A549 (cell line): ENCODE measurements around the gene CRELD1. TPM values are rescaled to one million over a fixed set of nuclear protein-coding genes. Genes with fewer than 3 reads are reported as not detected.
A peak's percentile ranks its signal among the peaks of the same experiment; 100 is the strongest.

Source experiments
- ATAC-seq, 2 experiments: fragments of 200-7000 bp in 1 of 2; fragments of >200 bp in 1 of 2; cut with Nextera tagmentation in 1 of 2; cut with Tn5 transposase in 1 of 2; 3 replicates each; pipeline versions ENCODE4 v1.8.0 to v1.9.1; 2018 to 2020; ENCODE audit warnings: mild to moderate bottlenecking in 1 of 2, moderate library complexity in 1 of 2
- CTCF ChIA-PET: fragments of 300-600 bp; sonication (Branson Sonifier 250); formaldehyde crosslinking; extraction: SDS; loops from one replicate; lab custom pipeline; 2021; ENCODE audit warnings: antibody characterized with exemption, inconsistent platforms; lab: Yijun Ruan, JAX
- POLR2A ChIA-PET: fragments of 350-600 bp; formaldehyde crosslinking; extraction: SDS; loops from one replicate; lab custom pipeline; 2021; ENCODE audit warnings: antibody characterized with exemption, inconsistent platforms; lab: Yijun Ruan, JAX
- DNase-seq, 2 experiments: peaks; one replicate each; pipeline versions ENCODE4 v3.0.0 to v3.0.0-alpha.2; 2011 to 2016; ENCODE audit warnings: low read depth in 1 of 2, low spot score in 1 of 2
- FAIRE-seq: peaks from 2 replicates; lab custom pipeline; 2011; peaks lifted over from hg19 to GRCh38; lab: Jason Lieb, UNC
- H3K27ac ChIP-seq, 2 experiments: fragments of >200 bp; sonication (Bioruptor Twin); formaldehyde crosslinking; 3 replicates each; pipeline ENCODE4 v1.5.1; 2016 to 2017
- H3K4me1 ChIP-seq: fragments of >200 bp; sonication (Bioruptor Twin); formaldehyde crosslinking; 3 replicates; pipeline ENCODE4 v1.6.1; 2016
- H3K4me2 ChIP-seq: fragments of >200 bp; sonication (Bioruptor Twin); formaldehyde crosslinking; 3 replicates; pipeline ENCODE4 v1.6.1; 2016
- H3K4me3 ChIP-seq: fragments of >200 bp; sonication (Bioruptor Twin); formaldehyde crosslinking; 3 replicates; pipeline ENCODE4 v1.5.1; 2016
- H3K9me3 ChIP-seq: fragments of >200 bp; sonication (Bioruptor Twin); formaldehyde crosslinking; 3 replicates; pipeline ENCODE4 v1.6.1; 2016
- BCL3 ChIP-seq: fragments of >200 bp; sonication (Bioruptor Twin); formaldehyde crosslinking; IDR thresholded peaks from 3 replicates; pipeline ENCODE4 v1.6.1; 2016
- BHLHE40 ChIP-seq: IDR thresholded peaks from 2 replicates; pipeline ENCODE4 v1.6.1; 2012; ENCODE audit warnings: low read depth, low read length, inconsistent platforms
- CEBPB ChIP-seq, 2 experiments: fragments of >200 bp in 1 of 2; sonication (Bioruptor Twin) in 1 of 2; formaldehyde crosslinking in 1 of 2; IDR thresholded peaks; 2 replicates each; pipeline ENCODE4 v1.6.1; 2012 to 2016
- CTCF ChIP-seq: fragments of >200 bp; sonication (Bioruptor Twin); formaldehyde crosslinking; IDR thresholded peaks from 3 replicates; pipeline ENCODE4 v1.5.1; 2016
- E2F6 ChIP-seq: IDR thresholded peaks from 2 replicates; pipeline ENCODE4 v1.6.1; 2012; ENCODE audit warnings: low read depth, borderline replicate concordance
- EHMT2 ChIP-seq: fragments of 200-600 bp; sonication (generic); IDR thresholded peaks from 2 replicates; pipeline ENCODE4 v1.6.1; 2016; ENCODE audit warnings: antibody characterized with exemption, low read depth, mild to moderate bottlenecking, moderate library complexity
- FOSL2 ChIP-seq, 2 experiments: fragments of 450-650 bp in 1 of 2; fragments of >200 bp in 1 of 2; sonication (Bioruptor Twin) in 1 of 2; formaldehyde crosslinking; IDR thresholded peaks; 2 replicates each; pipeline versions ENCODE4 v1.5.0 to v1.6.1; 2016 to 2020; ENCODE audit warnings: mild to moderate bottlenecking in 1 of 2, moderate library complexity in 1 of 2
- FOXS1 ChIP-seq: fragments of 250-450 bp; sonication (Bioruptor Pico); IDR thresholded peaks from 2 replicates; pipeline ENCODE4 v1.5.0; 2020; ENCODE audit warnings: mild to moderate bottlenecking, moderate library complexity
- GATA3 ChIP-seq: IDR thresholded peaks from 2 replicates; pipeline ENCODE4 v1.6.1; 2012; ENCODE audit warnings: borderline replicate concordance
- HOXB5 ChIP-seq: fragments of 250-450 bp; sonication (Bioruptor Pico); IDR thresholded peaks from 2 replicates; pipeline ENCODE4 v1.5.0; 2020; ENCODE audit warnings: mild to moderate bottlenecking, moderate library complexity
- JUN ChIP-seq, 2 experiments: fragments of >200 bp; sonication (Bioruptor Twin); formaldehyde crosslinking; IDR thresholded peaks; 2 replicates in 1 of 2; 3 replicates in 1 of 2; pipeline ENCODE4 v1.6.1; 2016 to 2017
- MAFK ChIP-seq: fragments of 450-650 bp; IDR thresholded peaks from 2 replicates; pipeline ENCODE4 v1.6.1; 2014; ENCODE audit not compliant: partially characterized antibody
- MAX ChIP-seq: IDR thresholded peaks from 2 replicates; pipeline ENCODE4 v1.6.1; 2012
- MAZ ChIP-seq: fragments of 150-350 bp; IDR thresholded peaks from 2 replicates; pipeline ENCODE4 v1.6.1; 2014; ENCODE audit warnings: antibody characterized with exemption, low read depth, low read length, borderline replicate concordance
- PHF8 ChIP-seq: fragments of 200-600 bp; sonication (generic); IDR thresholded peaks from 2 replicates; pipeline ENCODE4 v1.6.1; 2016; ENCODE audit warnings: low read depth, mild to moderate bottlenecking, antibody characterized with exemption, moderate library complexity, borderline replicate concordance
- POLR2A ChIP-seq: IDR thresholded peaks from 2 replicates; pipeline ENCODE4 v1.6.1; 2012; ENCODE audit warnings: mild to moderate bottlenecking, low read length
- RAD21 ChIP-seq, 2 experiments: fragments of >200 bp in 1 of 2; sonication (Bioruptor Twin) in 1 of 2; formaldehyde crosslinking in 1 of 2; IDR thresholded peaks in 1 of 2; conservative IDR thresholded peaks in 1 of 2; 2 replicates in 1 of 2; 3 replicates in 1 of 2; pipeline ENCODE4 v1.6.1; 2012 to 2018; ENCODE audit warnings: inconsistent platforms in 1 of 2
- RFX5 ChIP-seq: fragments of 450-650 bp; IDR thresholded peaks from 2 replicates; pipeline ENCODE4 v1.7.1; 2014; ENCODE audit warnings: antibody characterized with exemption, mild to moderate bottlenecking, moderate library complexity
- RNF2 ChIP-seq: fragments of 200-600 bp; sonication (generic); IDR thresholded peaks from 2 replicates; pipeline ENCODE4 v1.6.1; 2016; ENCODE audit warnings: low read depth, mild to moderate bottlenecking, antibody characterized with exemption, moderate library complexity, borderline replicate concordance
- SMC3 ChIP-seq: fragments of >200 bp; sonication (Bioruptor Twin); formaldehyde crosslinking; IDR thresholded peaks from 3 replicates; pipeline ENCODE4 v1.6.1; 2018; ENCODE audit warnings: inconsistent platforms
- SREBF2 ChIP-seq: fragments of 450-650 bp; IDR thresholded peaks from 2 replicates; pipeline ENCODE4 v1.6.1; 2014; ENCODE audit warnings: mild to moderate bottlenecking, moderate library complexity
- TP53 ChIP-seq: fragments of 250-450 bp; sonication (Bioruptor Pico); IDR thresholded peaks from 2 replicates; pipeline ENCODE4 v1.5.0; 2021; ENCODE audit warnings: mild to moderate bottlenecking, moderate library complexity
- ZC3H11A ChIP-seq: fragments of 450-650 bp; IDR thresholded peaks from 2 replicates; pipeline ENCODE4 v1.6.1; 2014; ENCODE audit warnings: antibody characterized with exemption, mild to moderate bottlenecking
- ZFP36 ChIP-seq: fragments of 450-650 bp; IDR thresholded peaks from 2 replicates; pipeline ENCODE4 v1.6.1; 2014; ENCODE audit warnings: borderline replicate concordance; ENCODE audit not compliant: partially characterized antibody
- WGBS: methylation state at CpG from one replicate; pipeline ENCODE4 v1.1.6; 2017; ENCODE audit errors: missing lambda C conversion rate; 5-methylcytosine and 5-hydroxymethylcytosine counted together
- polyA plus RNA-seq, 4 experiments: library from polyadenylated mRNA; depleted of rRNA in 3 of 4; stranded (reverse); fragments of >200 nt; fragmentation: RNase III in 1 of 4; extraction: RNeasy Plus Mini Kit Qiagen cat#74134 plus additional on column Dnase treatment in 1 of 4; gene quantifications; 2 replicates in 3 of 4; 3 replicates in 1 of 4; pipeline ENCODE4 v1.2.3, GENCODE V29; 2011 to 2017
- TF ChIP-seq, protein P1 (sequence below): IDR thresholded peaks from 2 replicates; pipeline ENCODE4 v1.6.1; 2012
- TF ChIP-seq, protein P2 (sequence below): fragments of 450-650 bp; IDR thresholded peaks from 2 replicates; pipeline ENCODE4 v1.6.1; 2014; ENCODE audit warnings: antibody characterized with exemption

Gene CRELD1
- polyA plus RNA-seq, 2 of the 4 experiments (the other 2 are of a cell fraction), result 11.1 to 13.9 TPM

DNA sequence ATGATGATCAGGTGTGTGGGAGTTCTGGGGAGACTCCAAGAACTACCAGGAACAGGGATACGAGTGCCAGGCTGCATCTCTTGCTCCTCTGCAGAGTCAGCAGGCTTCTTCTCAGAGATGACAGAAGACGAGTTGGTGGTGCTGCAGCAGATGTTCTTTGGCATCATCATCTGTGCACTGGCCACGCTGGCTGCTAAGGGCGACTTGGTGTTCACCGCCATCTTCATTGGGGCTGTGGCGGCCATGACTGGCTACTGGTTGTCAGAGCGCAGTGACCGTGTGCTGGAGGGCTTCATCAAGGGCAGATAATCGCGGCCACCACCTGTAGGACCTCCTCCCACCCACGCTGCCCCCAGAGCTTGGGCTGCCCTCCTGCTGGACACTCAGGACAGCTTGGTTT lies 10.6 kb downstream of the CRELD1 start (continued):
- TF ChIP-seq ZFP36 (no peak), POLR2A (no peak)
- TF ChIP-seq, all 56 proteins: peak for 0

GRCh38 chr3:9945358-9945757 lies 11.7 kb downstream of the CRELD1 start:
- H3K9me3 ChIP-seq, result no peaks in the 10 kb centered on the region
- TF ChIP-seq BHLHE40 (no peak), RFX5 (no peak), MAFK (no peak)
- TF ChIP-seq, all 56 proteins: peak for 0
- Histone ChIP-seq H3K4me1 (peaks cover 10% of the 10 kb centered on the region; the same call in 1 of the 3 replicates), H3K4me3 (peak overlapping the region; percentile 80; the same call in 1 of the 3 replicates), H3K4me2 (peak overlapping the region; percentile 92), H3K27ac (peak overlapping the region in 1 of 2 experiments; percentile 95; a peak in 3 of 6 replicates)
- whole genome bisulfite sequencing, result 91% methylated on average over 10 of the region's 10 CpGs
- POLR2A ChIA-PET, result interaction anchor here (0.6 to 2.5 kb wide), 4 partner anchors 12 to 164 kb away, joined by 6 to 53 read pairs (median 10); partner anchors contain the start of genes CRELD1, JAGN1 and RPUSD3
- CTCF ChIA-PET, result interaction anchor here (0.9 to 5.2 kb wide), 25 partner anchors 10 to 329 kb away, joined by 3 to 146 read pairs (median 12); partner anchors contain the start of genes CAMK1, CRELD1, JAGN1 and OGG1
- DNase-seq (no peak), ATAC-seq (no peak), FAIRE-seq (no peak)

DNA sequence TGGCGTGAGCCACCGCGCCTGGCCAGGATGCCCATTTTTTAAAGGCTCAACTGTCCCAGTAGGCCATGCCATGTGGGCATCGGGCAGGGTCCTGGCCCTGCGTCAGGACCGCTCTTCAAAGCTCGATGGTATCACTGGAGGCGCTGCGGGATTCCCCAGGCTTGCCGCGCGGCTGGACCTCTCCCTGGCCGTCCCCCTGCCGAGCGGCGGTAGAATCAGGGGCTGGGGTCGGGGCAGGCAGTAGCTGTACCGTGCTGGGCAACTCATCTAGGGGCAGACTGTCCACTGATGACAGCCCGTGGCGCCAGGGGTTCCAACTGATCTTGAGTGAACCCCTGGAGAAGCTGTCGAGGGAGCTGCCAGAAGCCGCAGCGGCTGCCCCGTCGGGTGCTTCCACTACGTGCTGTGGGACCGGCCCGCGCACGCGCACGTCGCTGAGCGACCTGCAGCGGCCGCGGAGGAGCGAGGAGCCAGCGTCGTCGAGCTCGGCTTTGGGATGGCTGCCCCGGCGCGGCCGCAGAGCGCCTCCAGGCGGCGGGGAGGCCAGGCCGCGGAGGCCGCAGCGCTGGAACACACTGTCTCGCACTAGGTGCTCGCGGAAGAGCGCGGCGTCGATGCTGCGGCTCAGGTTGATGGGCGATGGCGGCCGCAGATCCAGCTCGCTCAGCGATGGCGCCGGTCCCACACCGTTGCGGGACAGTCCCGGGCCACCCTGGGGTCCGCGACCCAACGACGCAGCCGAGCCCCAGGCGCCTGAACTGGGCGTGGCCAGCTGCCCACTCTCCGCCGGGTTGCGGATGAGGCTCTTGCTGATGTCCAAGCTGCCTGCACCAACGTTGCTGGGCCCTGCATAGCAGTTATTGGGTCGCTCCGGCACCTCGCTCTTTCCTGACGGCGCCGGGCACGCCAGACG lies 12.7 kb downstream of the CRELD1 start:
- Histone ChIP-seq H3K4me3 (peak overlapping the region; percentile 80), H3K4me1 (peaks cover 10% of the 10 kb centered on the region; the same call in 1 of the 3 replicates), H3K9me3 (no peaks in the 10 kb centered on the region), H3K4me2 (peak overlapping the region; percentile 92), H3K27ac (peak overlapping the region; percentile 95 to 98)
- DNase-seq (peak; percentile 89 to 95), ATAC-seq (peak; percentile 77 to 91), FAIRE-seq (no peak)
- CTCF ChIA-PET, result interaction anchor here (0.5 to 5.2 kb wide), 107 partner anchors 8 to 442 kb away, joined by 3 to 146 read pairs (median 5); partner anchors contain the start of genes ARPC4, CAMK1, CIDEC and CRELD1
- POLR2A ChIA-PET, result interaction anchor here (0.6 to 2.5 kb wide), 27 partner anchors 8 to 375 kb away, joined by 3 to 53 read pairs (median 4); partner anchors contain the start of genes ARPC4, BRPF1, CRELD1 and EMC3
- 3% methylated on average over 47 of the region's 90 CpGs for WGBS
- TF ChIP-seq RAD21 (conservative IDR thresholded peaks at IDR 0.05 in 1 of 2, IDR thresholded peaks at IDR 0.05 in 1 of 2) (peak; percentile 72 to 73; a peak in 4 of 5 replicates), CEBPB (IDR thresholded peaks at IDR 0.05) (no peak), JUN (IDR thresholded peaks at IDR 0.05) (peak; percentile 46 to 93; a peak in 3 of 5 replicates), TP53 (CRISPR knock-in tag) (no peak), MAZ (0 out of 2 replicates have a peak, but pooled peaks have one; percentile 31), PHF8 (peak; percentile 29; the same call in 1 of the 2 replicates), POLR2A (peak; percentile 70), GATA3 (0 out of 2 replicates have a peak, but pooled peaks have one; percentile 9), CTCF (peak; percentile 79), HOXB5 (CRISPR knock-in tag) (peak; percentile 25; the same call in 1 of the 2 replicates), E2F6 (peak; percentile 52; the same call in 1 of the 2 replicates), SMC3 (peak; percentile 74), MAX (peak; percentile 73), ZC3H11A (no peak), FOSL2 (IDR thresholded peaks at IDR 0.05) (no peak), FOSL2 (CRISPR knock-in tag; IDR thresholded peaks at IDR 0.05) (0 out of 2 replicates have a peak, but pooled peaks have one; percentile 8), EHMT2 (no peak), BCL3 (peak; percentile 67; the same call in 2 of the 3 replicates), RNF2 (no peak), SREBF2 (no peak), FOXS1 (CRISPR knock-in tag) (no peak)
- TF ChIP-seq, protein P1, sequence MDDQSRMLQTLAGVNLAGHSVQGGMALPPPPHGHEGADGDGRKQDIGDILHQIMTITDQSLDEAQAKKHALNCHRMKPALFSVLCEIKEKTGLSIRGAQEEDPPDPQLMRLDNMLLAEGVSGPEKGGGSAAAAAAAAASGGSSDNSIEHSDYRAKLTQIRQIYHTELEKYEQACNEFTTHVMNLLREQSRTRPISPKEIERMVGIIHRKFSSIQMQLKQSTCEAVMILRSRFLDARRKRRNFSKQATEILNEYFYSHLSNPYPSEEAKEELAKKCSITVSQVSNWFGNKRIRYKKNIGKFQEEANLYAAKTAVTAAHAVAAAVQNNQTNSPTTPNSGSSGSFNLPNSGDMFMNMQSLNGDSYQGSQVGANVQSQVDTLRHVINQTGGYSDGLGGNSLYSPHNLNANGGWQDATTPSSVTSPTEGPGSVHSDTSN, result no peak
- TF ChIP-seq, protein P2, sequence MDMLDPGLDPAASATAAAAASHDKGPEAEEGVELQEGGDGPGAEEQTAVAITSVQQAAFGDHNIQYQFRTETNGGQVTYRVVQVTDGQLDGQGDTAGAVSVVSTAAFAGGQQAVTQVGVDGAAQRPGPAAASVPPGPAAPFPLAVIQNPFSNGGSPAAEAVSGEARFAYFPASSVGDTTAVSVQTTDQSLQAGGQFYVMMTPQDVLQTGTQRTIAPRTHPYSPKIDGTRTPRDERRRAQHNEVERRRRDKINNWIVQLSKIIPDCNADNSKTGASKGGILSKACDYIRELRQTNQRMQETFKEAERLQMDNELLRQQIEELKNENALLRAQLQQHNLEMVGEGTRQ, result 0 out of 2 replicates have a peak, but pooled peaks have one; percentile 11
